ENCODE results near the gene DCLK1. TPM values are rescaled to one million over a fixed set of nuclear protein-coding genes. Genes with fewer than 3 reads are reported as not detected.

The DCLK1 gene
- total RNA-seq, 1 experiment from 2014 or later = not detected

GRCh38 chr13:35888981-35889380 lies 242.2 kb downstream of the DCLK1 start:
- intact Hi-C loops (cut with micrococcal nuclease; ENCODE audit: unreplicated experiment) = no loop called here
- H3K27ac Mint-ChIP-seq (ENCODE audit: unreplicated experiment) = no peak overlapping the region
- no peaks in the 10 kb centered on the region for H3K27me3 ChIP-seq (replicated peaks; ENCODE audit: control insufficient read depth, insufficient read depth, low read length)

GRCh38 chr13:35888457-35888883 lies 242.7 kb downstream of the DCLK1 start:
- DNase-seq = no peak
- no peak for TF ChIP-seq CTCF (IDR thresholded peaks at IDR 0.05; ENCODE audit: insufficient read depth in 1 of 2, low read depth in 1 of 2, low read length in 1 of 2, severe bottlenecking in 1 of 2, unreplicated experiment in 1 of 2)
- H3K36me3 ChIP-seq (ENCODE audit: control insufficient read depth, insufficient read depth, low read length) = no peaks in the 10 kb centered on the region
- Mint-ChIP-seq H3K9me3 (ENCODE audit: unreplicated experiment) (no peaks in the 10 kb centered on the region), H3K36me3 (ENCODE audit: insufficient read depth, unreplicated experiment) (no peaks in the 10 kb centered on the region), H3K4me1 (ENCODE audit: low read depth, unreplicated experiment) (no peaks in the 10 kb centered on the region), H3K27ac (ENCODE audit: unreplicated experiment) (no peak overlapping the region), H3K4me3 (ENCODE audit: unreplicated experiment) (no peak overlapping the region), H3K27me3 (ENCODE audit: insufficient read depth, unreplicated experiment) (peaks cover 9% of the 10 kb centered on the region)
- no peak overlapping the region for H3K4me3 ChIP-seq (ENCODE audit: low read depth, low read length)
- intact Hi-C loops (cut with micrococcal nuclease; ENCODE audit: unreplicated experiment) = no loop called here
- CTCF ChIA-PET = no interaction called here
- BruUV-seq (replicated peaks) = no TSS peak
- H3K27me3 ChIP-seq (replicated peaks; ENCODE audit: control insufficient read depth, insufficient read depth, low read length) = no peaks in the 10 kb centered on the region
- H3K4me1 ChIP-seq = no peaks in the 10 kb centered on the region
- POLR2A ChIA-PET = no interaction called here
- H3K9me3 ChIP-seq = no peaks in the 10 kb centered on the region

More at GRCh38 chr13:35888981-35889380, 242.2 kb downstream of the DCLK1 start:
- Histone ChIP-seq H3K9me3 (no peaks in the 10 kb centered on the region), H3K36me3 (ENCODE audit: control insufficient read depth, insufficient read depth, low read length) (no peaks in the 10 kb centered on the region), H3K4me1 (no peaks in the 10 kb centered on the region), H3K4me3 (ENCODE audit: low read depth, low read length) (no peak overlapping the region)
- TF ChIP-seq CTCF (IDR thresholded peaks at IDR 0.05; ENCODE audit: insufficient read depth in 1 of 2, low read depth in 1 of 2, low read length in 1 of 2, severe bottlenecking in 1 of 2, unreplicated experiment in 1 of 2) = no peak
- ChIA-PET POLR2A (no interaction called here), CTCF (no interaction called here)
- Mint-ChIP-seq H3K27me3 (ENCODE audit: insufficient read depth, unreplicated experiment) (peaks cover 9% of the 10 kb centered on the region), H3K4me1 (ENCODE audit: low read depth, unreplicated experiment) (no peaks in the 10 kb centered on the region), H3K4me3 (ENCODE audit: unreplicated experiment) (no peak overlapping the region), H3K36me3 (ENCODE audit: insufficient read depth, unreplicated experiment) (no peaks in the 10 kb centered on the region), H3K9me3 (ENCODE audit: unreplicated experiment) (no peaks in the 10 kb centered on the region)
- no TSS peak for BruUV-seq (replicated peaks)
- no peak for DNase-seq

GRCh38 chr13:35887115-35887666 lies 244.0 kb downstream of the DCLK1 start:
- Mint-ChIP-seq H3K27ac (ENCODE audit: unreplicated experiment) (no peak overlapping the region), H3K36me3 (ENCODE audit: insufficient read depth, unreplicated experiment) (no peaks in the 10 kb centered on the region), H3K4me1 (ENCODE audit: low read depth, unreplicated experiment) (no peaks in the 10 kb centered on the region), H3K27me3 (ENCODE audit: insufficient read depth, unreplicated experiment) (peaks cover 9% of the 10 kb centered on the region), H3K4me3 (ENCODE audit: unreplicated experiment) (no peak overlapping the region), H3K9me3 (ENCODE audit: unreplicated experiment) (no peaks in the 10 kb centered on the region)
- Histone ChIP-seq H3K4me1 (no peaks in the 10 kb centered on the region), H3K36me3 (ENCODE audit: control insufficient read depth, insufficient read depth, low read length) (no peaks in the 10 kb centered on the region), H3K27me3 (replicated peaks; ENCODE audit: control insufficient read depth, insufficient read depth, low read length) (no peaks in the 10 kb centered on the region), H3K9me3 (no peaks in the 10 kb centered on the region), H3K4me3 (ENCODE audit: low read depth, low read length) (no peak overlapping the region)
- intact Hi-C loops (cut with micrococcal nuclease; ENCODE audit: unreplicated experiment) = no loop called here
- ChIA-PET CTCF (no interaction called here), POLR2A (no interaction called here)
- no peak for DNase-seq
- TF ChIP-seq CTCF (IDR thresholded peaks at IDR 0.05; ENCODE audit: insufficient read depth in 1 of 2, low read depth in 1 of 2, low read length in 1 of 2, severe bottlenecking in 1 of 2, unreplicated experiment in 1 of 2) = no peak
- no TSS peak for BruUV-seq (replicated peaks)
